GM19467 (cell line): ENCODE data around the gene CHKA.

Experiments
- ATAC-seq: cut with Tn5 transposase; IDR thresholded peaks from one replicate; pipeline ENCODE4 v1.9.1; 2021; ENCODE audit warnings: mild to moderate bottlenecking, moderate library complexity; ENCODE audit not compliant: unreplicated experiment

CHKA gene

DNA sequence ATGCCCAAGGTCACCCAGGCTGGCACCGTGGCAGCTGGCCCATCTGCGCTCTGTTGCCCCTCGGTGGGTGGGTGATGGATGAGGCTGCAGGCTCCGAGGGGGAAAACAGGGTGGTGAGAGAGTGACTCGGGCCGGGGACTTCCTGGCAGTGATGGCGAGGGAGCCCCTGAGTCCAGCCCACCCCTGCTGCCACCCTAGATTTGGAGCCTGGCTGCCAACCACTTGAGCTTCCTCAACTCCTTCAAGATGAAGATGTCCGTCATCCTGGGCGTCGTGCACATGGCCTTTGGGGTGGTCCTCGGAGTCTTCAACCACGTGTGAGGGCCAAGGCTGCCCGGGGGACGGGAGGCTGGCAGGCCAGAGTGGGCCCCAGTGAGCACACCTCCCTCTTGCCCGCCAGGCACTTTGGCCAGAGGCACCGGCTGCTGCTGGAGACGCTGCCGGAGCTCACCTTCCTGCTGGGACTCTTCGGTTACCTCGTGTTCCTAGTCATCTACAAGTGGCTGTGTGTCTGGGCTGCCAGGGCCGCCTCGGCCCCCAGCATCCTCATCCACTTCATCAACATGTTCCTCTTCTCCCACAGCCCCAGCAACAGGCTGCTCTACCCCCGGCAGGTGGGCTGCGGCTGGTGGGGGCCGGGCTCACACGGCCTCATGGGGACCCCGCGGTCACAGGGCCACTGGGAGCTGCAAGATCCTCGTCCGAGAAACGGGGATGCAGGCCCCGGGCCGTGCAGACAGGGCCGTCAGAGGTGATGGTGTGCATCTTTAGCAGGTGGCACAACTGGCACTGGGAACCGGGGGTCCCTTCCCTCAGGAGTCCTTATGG is 72.3 kb downstream of the CHKA start:
- ATAC-seq: no peak

DNA sequence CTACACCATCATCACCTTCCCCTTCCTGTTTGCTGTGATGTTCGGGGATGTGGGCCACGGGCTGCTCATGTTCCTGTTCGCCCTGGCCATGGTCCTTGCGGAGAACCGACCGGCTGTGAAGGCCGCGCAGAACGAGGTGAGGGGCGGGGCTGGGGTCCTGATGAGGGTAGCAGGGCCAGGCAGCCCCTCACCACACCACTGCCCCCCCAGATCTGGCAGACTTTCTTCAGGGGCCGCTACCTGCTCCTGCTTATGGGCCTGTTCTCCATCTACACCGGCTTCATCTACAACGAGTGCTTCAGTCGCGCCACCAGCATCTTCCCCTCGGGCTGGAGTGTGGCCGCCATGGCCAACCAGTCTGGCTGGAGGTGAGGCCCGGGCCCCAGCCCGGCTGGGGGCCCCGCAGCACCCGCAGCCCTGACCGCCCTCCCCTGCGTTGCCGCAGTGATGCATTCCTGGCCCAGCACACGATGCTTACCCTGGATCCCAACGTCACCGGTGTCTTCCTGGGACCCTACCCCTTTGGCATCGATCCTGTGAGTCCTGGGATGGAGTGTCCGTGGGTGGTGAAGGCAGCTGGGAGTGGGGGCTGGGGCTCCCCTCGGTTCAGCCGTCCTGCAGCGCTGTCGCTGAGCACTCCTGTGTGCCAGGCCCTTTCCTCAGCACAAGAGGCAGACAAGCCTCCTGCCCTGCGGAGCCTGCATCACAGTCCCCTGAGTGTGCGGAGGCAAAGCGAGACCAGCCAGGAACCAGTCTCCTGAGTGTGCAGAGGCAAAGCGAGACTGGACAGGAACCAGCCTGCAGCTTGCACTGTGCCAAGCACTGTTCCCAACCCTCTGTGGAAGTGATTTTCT is 73.5 kb downstream of the CHKA start:
- ATAC-seq: no peak

DNA sequence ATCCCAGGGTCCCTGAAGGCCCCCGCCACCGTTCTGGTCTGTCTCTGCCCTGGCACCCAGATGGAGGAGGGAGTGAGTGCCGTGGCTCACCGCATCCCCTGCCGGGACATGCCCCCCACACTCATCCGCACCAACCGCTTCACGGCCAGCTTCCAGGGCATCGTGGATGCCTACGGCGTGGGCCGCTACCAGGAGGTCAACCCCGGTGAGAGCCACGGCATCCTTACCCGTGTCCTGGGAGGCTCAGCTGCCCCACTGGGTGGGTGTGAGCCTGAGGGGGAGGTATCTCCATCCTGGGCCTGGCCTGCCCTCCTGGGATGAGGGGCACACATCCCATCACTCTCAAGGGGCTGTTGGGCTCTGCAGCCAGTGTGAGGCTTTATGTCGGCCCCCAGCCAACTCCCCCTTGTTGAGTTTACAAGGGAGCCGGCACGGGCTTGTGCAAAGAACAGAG is 76.3 kb downstream of the CHKA start:
- no peak for ATAC-seq

DNA sequence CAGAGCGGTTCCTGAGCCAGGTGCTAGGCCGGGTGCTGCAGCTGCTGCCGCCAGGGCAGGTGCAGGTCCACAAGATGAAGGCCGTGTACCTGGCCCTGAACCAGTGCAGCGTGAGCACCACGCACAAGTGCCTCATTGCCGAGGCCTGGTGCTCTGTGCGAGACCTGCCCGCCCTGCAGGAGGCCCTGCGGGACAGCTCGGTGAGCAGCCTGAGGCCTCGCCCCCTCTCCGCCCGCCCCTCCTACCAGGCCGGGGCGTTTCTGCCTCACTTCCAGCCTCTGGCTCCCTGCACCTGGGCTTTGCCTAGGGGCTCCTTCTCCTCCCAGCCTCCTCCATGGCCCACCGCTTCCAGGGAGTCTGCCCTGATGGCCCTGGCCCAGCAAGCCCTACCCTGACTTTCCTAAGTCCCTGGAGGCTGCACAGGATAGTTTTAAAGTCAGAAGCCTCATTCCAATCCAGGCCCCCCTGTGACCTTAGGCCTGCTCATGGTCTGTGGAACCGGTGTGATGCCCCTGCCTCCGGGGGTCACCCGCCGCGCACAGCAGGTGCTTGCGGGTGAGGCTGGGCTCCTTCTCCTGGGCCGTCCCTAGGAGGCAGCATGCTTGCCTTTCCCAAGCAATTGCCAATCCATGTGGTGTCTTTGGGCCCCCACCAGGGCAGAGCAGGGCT is 76.9 kb downstream of the CHKA start:
- ATAC-seq: no peak

GRCh38 chr11:68043349-68044144 is 77.6 kb downstream of the CHKA start:
- ATAC-seq: no peak

- ATAC-seq: no peak
These were observed 78.2 kb downstream of the CHKA start for GRCh38 chr11:68043029-68043348.

DNA sequence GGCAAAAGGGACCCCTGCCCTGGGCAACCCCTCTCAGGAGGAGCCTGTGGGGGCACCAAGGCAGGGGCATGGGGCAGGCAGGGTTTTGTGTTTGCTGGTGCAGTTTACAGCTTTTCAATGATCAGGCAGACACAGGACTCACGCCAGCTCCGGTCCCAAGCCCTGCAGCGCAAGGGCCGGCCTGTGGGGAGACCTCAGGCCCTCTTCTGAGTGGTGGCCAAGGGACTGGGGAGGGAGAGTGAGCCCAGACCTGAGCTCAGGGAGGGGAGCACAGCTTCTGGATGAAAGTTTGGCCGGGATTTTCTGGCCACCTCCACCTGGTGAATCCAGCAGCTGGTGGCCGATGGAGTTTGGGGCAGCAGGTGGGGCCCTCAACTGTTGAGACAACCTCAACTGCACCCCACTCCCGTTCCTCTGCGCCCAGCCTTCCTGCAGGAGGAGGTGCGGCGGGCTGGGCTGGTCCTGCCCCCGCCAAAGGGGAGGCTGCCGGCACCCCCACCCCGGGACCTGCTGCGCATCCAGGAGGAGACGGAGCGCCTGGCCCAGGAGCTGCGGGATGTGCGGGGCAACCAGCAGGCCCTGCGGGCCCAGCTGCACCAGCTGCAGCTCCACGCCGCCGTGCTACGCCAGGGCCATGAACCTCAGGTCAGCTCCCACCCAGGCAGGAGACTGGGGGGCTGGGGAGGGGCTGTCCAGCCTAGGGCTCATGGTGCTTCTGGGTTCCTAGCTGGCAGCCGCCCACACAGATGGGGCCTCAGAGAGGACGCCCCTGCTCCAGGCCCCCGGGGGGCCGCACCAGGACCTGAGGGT is 78.8 kb downstream of the CHKA start:
- ATAC-seq: no peak

DNA sequence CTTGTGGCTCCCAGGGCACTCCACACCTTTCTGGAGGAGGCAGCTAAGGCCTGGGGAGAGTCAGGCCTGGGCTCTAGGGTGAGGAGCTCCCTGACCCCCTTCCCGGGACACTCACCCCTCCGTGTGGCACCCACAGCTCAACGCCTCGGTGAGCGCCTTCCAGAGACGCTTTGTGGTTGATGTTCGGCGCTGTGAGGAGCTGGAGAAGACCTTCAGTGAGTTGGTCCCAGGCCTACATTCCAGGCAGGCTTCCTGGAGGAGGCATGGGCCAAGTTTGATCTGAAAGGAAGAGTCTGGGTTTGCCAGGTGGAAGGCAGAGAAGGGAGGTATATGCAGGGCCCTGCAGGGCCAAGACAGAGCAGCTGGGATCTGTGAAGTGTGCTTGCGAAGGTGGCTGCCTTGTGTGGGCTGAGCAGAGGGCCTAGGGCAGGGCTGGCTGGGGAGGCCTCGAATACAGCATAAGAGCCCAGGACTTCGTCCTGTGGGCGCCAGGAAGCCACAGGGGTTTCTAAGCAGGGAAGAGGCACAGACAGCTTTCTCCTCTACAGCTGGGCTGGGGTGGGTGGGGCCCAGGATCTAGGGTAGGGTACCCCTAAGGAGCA is 79.5 kb downstream of the CHKA start:
- no peak for ATAC-seq

- no peak for ATAC-seq
These were observed 80.1 kb downstream of the CHKA start for GRCh38 chr11:68040957-68041591.

- no peak for ATAC-seq
These were observed 80.9 kb downstream of the CHKA start for GRCh38 chr11:68040101-68040956.

DNA sequence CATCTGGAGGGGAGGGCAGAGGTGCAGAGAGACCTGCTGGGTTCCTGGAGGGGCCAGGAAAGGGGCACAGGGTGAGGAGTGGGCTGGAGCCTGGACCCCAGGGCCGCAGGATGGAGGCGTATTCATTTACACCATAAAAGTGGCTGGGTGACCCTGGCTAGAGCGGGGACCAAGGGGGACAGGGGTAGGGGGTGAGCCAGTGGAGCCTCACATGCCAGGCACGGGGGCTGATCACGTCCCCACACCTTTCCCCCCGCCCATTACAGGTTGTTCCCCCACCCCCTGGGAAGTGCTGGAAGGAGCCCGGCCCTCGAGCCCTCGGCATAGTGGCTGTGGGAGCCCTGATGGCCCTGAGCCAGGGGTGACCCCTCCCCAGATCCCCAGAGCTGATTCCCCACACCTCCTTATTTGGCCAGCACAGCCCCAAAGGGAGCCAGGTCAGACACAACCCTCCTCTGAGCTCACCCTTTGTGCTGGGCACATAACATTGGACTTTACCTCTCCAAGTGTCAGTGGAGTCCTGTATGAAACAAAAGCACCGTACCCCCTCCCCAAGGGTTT is 81.6 kb downstream of the CHKA start:
- ATAC-seq: no peak

GRCh38 chr11:68038718-68039525 is 82.3 kb downstream of the CHKA start, which contains the start of gene TCIRG1:
TCIRG1 (plus strand) TSS chr11:68039025; CDS start chr11:68041272, 2,247 bp downstream.
- no peak for ATAC-seq

DNA sequence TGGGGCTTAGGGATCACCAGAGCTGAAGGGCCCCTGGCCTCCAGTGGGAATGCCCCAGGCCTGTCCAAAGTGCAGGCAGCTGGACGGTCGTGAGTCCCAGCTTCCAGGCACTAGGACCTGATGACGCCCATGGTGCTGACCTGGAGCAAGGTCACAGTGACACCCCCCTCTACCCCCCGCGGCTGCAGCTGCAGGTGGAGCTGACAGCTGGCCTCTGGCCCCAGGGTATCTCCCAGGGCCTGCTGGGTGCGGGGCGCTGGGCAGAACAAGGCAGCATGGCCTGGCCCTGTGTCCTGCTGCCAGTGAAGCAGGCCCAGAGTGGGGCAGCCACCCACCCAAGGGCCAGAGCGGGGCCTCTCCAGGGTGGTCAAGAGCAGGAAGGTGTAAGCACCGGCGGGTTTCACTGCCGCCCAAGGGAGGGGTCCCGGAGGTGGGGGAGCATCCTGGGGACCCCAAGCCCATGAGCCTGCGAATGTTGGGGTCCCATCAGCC is 82.9 kb downstream of the CHKA start:
- ATAC-seq: no peak

- no peak for ATAC-seq
These were observed 83.6 kb downstream of the CHKA start for GRCh38 chr11:68037411-68038225.

DNA sequence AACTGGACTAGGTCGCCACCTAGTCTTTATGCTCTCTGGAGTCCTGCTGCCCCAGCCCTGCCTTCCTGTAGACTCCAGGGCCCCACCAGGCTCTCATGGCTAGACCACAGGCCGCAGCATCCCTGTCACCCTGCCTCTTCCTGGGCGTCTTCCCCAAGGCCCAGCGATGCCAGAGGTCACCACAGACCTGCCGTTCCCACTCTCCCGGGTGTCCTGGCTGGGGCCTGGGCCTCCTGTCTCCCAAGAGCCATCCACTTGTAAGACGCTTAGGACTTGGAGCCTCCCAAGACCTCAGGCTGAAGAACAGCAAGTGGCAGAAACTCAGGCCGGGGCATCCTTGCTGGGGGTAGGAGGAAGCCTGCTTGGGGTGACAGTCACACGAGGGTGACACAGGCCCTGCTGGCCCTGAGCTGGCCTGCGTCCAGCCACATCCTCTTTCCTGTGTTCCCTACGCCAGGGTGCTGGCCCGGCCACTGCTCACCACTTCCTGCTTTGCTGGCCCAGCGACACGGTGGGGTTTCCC is 84.4 kb downstream of the CHKA start:
- ATAC-seq: no peak
